ENCODE data around the gene VTI1A.

Gene VTI1A

GRCh38 chr10:112546474-112546873 lies 99.5 kb downstream of the VTI1A start:
- no peak for DNase-seq (ENCODE audit: low spot score)

GRCh38 chr10:112548535-112549276 lies 101.7 kb downstream of the VTI1A start:
- DNase-seq (ENCODE audit: low spot score) = no peak

GRCh38 chr10:112552593-112553110 lies 105.6 kb downstream of the VTI1A start:
- DNase-seq (ENCODE audit: low spot score) = no peak

- no peak for DNase-seq (ENCODE audit: low spot score)
These were observed 106.3 kb downstream of the VTI1A start for GRCh38 chr10:112553315-112553714.

- no peak for DNase-seq (ENCODE audit: low spot score)
These were observed 107.2 kb downstream of the VTI1A start for GRCh38 chr10:112554263-112554662.

- DNase-seq (ENCODE audit: low spot score) = no peak
These were observed 110.2 kb downstream of the VTI1A start for GRCh38 chr10:112557197-112557596.

- no peak for DNase-seq (ENCODE audit: low spot score)
These were observed 111.6 kb downstream of the VTI1A start for GRCh38 chr10:112558476-112559142.

GRCh38 chr10:112559349-112559748 lies 112.3 kb downstream of the VTI1A start:
- no peak for DNase-seq (ENCODE audit: low spot score)

GRCh38 chr10:112562122-112562521 lies 115.1 kb downstream of the VTI1A start:
- DNase-seq (ENCODE audit: low spot score) = no peak

GRCh38 chr10:112562809-112563663 lies 116.0 kb downstream of the VTI1A start:
- no peak for DNase-seq (ENCODE audit: low spot score)

- DNase-seq (ENCODE audit: low spot score) = no peak
These were observed 117.3 kb downstream of the VTI1A start for GRCh38 chr10:112564337-112564736.

GRCh38 chr10:112565434-112566053 lies 118.5 kb downstream of the VTI1A start:
- peak; percentile 39 for DNase-seq (ENCODE audit: low spot score)

GRCh38 chr10:112570585-112570984 lies 123.6 kb downstream of the VTI1A start:
- DNase-seq (ENCODE audit: low spot score) = no peak

GRCh38 chr10:112579578-112579977 lies 132.6 kb downstream of the VTI1A start:
- DNase-seq (ENCODE audit: low spot score) = no peak

GRCh38 chr10:112580267-112580666 lies 133.3 kb downstream of the VTI1A start:
- no peak for DNase-seq (ENCODE audit: low spot score)

- DNase-seq (ENCODE audit: low spot score) = no peak
These were observed 134.9 kb downstream of the VTI1A start for GRCh38 chr10:112581921-112582320.

- no peak for DNase-seq (ENCODE audit: low spot score)
These were observed 136.4 kb downstream of the VTI1A start for GRCh38 chr10:112583236-112583939.

- no peak for DNase-seq (ENCODE audit: low spot score)
These were observed 137.3 kb downstream of the VTI1A start for GRCh38 chr10:112584276-112584675.

GRCh38 chr10:112585126-112585525 lies 138.1 kb downstream of the VTI1A start:
- peak; percentile 12 for DNase-seq (ENCODE audit: low spot score)

- no peak for DNase-seq (ENCODE audit: low spot score)
These were observed 138.9 kb downstream of the VTI1A start for GRCh38 chr10:112585960-112586359.

GRCh38 chr10:112587729-112588128 lies 140.7 kb downstream of the VTI1A start:
- DNase-seq (ENCODE audit: low spot score) = no peak

Measured in hepatic stellate cell (primary cell).